NCI-H187 (cell line): ENCODE results near the gene KMT2B.

Experiments used
- DNase-seq, 2 experiments: peaks; one replicate each; lab custom pipeline; 2025; lab: John Stamatoyannopoulos, UW

Gene KMT2B

DNA sequence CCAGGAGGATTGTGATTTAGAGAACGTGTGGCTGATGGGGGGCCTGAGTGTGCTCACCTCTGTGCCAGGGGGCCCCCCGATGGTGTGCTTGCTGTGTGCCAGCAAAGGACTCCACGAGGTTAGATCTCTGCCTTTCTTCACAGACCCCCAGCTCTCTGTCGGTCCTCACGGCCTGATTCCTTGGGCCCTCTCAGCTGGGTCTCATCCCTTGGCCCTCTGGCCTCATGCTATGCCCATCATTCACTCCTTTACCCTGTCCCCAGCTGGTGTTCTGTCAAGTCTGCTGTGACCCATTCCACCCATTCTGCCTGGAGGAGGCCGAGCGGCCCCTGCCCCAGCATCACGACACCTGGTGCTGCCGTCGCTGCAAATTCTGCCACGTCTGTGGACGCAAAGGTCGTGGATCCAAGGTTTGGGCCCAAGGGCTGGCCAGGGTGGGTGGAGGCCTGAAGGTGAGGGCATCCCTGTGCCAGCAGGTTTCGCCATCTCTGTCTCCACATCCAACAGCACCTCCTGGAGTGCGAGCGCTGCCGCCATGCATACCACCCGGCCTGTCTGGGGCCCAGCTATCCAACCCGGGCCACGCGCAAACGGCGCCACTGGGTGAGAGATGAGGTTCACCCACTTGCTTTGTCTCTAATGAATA is 7.5 kb downstream of the KMT2B start:
- DNase-seq, result no peak

DNA sequence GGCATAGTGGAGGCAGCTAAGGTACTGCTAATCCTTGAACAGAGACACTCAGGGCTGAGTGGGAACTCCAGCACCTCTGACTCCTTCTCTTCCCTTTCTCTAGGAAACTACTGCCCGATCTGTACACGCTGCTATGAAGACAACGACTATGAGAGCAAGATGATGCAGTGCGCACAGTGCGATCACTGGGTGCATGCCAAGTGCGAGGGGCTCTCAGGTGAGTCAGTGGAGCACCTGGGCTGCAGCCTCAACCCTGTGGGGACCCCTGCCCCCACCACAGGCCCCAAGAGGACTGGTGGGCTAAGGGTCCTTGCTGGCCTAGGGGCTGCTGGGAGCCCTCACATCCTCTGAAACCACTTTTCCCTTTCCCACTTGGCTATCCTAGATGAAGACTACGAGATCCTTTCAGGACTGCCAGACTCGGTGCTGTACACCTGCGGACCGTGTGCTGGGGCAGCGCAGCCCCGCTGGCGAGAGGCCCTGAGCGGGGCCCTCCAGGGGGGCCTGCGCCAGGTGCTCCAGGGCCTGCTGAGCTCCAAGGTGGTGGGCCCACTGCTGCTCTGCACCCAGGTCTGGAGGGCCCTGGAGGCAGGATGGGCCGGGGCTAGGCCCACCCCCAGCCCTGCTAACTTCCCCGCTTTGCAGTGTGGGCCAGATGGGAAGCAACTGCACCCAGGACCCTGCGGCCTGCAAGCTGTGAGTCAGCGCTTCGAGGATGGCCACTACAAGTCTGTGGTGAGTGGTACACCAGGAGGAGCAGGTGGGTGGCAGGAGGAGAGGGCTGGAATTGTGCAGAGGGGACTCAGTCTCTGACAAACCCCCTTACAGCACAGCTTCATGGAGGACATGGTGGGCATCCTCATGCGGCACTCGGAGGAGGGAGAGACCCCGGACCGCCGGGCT is 9.5 kb downstream of the KMT2B start:
- no peak for DNase-seq

GRCh38 chr19:35727956-35728706 is 10.3 kb downstream of the KMT2B start:
- DNase-seq, result no peak

- no peak for DNase-seq
These were observed 11.2 kb downstream of the KMT2B start for GRCh38 chr19:35729021-35729420.

- DNase-seq, result no peak
These were observed 12.0 kb downstream of the KMT2B start for GRCh38 chr19:35729763-35730162.

DNA sequence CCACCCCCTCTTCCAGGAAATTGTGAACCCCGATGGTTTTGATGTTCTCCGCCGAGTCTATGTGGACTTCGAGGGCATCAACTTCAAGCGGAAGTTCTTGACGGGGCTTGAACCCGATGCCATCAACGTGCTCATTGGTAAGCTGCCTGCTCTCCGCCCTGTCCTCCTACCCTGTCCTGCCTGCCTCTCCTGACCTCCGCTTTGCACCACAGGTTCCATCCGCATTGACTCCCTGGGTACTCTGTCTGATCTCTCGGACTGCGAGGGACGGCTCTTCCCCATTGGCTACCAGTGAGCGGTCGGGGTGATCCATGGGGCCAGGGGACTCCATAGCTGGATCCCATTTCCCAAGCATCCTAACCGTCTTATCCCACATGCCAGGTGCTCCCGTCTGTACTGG is 12.5 kb downstream of the KMT2B start:
- no peak for DNase-seq

- no peak for DNase-seq
These were observed 13.6 kb downstream of the KMT2B start for GRCh38 chr19:35731353-35731752.

GRCh38 chr19:35731779-35732405 is 14.1 kb downstream of the KMT2B start:
- DNase-seq, result no peak

DNA sequence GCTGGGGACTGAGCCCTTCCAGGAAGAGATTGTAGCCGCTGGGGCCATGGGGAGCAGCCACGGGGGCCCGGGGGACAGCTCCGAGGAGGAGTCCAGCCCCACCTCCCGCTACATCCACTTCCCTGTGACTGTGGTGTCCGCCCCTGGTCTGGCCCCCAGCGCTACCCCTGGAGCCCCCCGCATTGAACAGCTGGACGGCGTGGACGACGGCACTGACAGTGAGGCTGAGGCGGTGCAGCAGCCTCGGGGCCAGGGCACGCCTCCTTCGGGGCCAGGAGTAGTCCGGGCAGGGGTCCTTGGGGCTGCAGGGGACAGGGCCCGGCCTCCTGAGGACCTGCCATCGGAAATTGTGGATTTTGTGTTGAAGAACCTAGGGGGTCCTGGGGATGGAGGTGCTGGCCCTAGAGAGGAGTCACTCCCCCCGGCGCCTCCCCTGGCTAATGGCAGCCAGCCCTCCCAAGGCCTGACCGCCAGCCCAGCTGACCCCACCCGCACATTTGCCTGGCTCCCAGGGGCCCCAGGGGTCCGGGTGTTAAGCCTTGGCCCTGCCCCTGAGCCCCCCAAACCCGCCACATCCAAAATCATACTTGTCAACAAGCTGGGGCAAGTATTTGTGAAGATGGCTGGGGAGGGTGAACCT is 14.9 kb downstream of the KMT2B start:
- no peak for DNase-seq

- DNase-seq, result no peak
These were observed 15.7 kb downstream of the KMT2B start for GRCh38 chr19:35733180-35734125.

DNA sequence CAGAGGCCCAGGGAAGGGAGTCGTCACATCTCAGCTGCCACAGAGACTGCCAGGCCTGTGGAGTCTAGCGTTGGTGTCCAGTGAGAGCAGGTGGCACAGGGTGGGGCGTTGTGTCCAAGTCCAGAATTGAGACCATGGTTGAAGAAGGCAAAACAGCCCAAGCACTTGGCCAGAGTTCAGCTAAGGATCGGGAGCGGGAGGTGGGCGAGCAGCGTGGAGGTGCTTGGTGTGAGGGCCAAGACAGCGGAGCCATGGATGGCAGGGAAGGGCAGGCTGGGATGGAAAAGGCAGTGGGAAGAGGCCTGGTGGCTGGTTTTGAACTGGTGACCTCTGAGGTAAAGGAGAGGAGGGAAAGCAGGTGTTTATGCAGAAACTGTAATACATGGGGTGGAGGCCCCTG is 16.5 kb downstream of the KMT2B start:
- DNase-seq, result no peak

DNA sequence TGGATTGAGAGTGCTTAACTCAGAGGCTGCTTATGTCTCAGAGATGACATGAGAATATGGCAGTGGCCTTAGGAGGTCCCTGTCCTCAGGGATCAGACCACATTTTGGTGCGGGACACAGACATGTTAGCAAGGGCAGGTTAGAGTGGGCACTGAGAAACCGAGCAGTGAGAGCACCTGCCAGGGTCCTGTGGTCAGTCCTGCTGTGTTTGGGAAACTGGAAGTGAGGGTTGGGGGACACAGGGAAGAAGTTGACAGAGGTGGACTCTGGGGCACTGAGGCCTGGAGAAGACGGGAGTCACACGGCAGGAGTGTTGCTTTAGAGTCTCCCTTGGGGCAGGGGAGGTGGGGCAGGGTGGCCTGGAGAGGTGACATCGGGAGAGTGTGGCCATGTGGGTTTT is 17.1 kb downstream of the KMT2B start:
- DNase-seq, result no peak

- DNase-seq, result no peak
These were observed 19.4 kb downstream of the KMT2B start for GRCh38 chr19:35736913-35737886.

DNA sequence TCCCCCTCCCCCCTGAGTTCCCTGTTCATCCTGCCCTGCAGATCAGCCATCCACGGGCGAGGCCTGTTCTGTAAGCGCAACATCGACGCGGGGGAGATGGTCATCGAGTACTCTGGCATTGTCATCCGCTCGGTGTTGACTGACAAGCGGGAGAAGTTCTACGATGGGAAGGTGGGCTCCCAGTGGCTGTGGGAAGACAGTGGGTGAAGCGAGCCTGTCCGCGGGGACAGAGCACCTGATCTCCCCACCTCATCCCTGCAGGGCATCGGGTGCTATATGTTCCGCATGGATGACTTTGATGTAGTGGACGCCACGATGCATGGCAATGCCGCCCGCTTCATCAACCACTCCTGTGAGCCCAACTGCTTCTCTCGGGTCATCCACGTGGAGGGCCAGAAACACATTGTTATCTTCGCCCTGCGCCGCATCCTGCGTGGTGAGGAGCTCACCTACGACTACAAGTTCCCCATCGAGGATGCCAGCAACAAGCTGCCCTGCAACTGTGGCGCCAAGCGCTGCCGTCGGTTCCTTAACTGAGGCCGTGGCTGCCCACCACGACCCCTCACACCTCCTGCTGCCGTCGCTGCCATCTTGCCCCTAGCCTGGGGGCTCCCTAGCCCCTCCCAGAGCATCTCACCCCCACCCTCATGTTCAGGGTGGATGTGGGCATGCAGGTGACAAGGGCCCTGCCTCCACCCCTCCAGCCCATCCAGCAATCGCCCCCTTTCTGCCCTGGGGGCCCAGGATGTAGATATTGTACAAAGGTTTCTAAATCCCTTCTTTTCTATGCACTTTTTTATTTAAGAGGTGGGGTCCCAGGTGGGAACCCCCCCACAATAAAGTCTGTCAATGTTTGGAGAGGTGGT is 20.5 kb downstream of the KMT2B start:
- no peak for DNase-seq

GRCh38 chr19:35738887-35739229 is 21.1 kb downstream of the KMT2B start:
- DNase-seq, result no peak

GRCh38 chr19:35739275-35740107 is 21.7 kb downstream of the KMT2B start:
- no peak for DNase-seq

DNA sequence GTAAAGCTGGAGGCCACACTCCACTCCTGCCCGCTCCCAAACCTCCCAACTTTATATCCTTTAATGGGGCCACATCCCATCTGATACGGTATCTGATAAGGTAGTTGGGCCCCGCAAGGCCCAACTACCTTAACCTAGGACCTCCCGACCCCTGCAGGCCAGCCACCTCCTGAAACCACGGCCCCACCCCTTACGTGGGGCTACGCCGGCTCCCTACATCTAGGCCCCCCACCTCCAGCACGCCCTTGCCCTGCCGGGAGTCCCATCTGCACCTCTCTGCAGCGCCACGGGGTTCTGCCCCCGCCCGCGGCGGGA is 22.3 kb downstream of the KMT2B start:
- DNase-seq, result no peak
